GM20000 (cell line): ENCODE results near the gene GPR141.
"Not testable (repeated sequence)": the region's sequence is repeated elsewhere in the genome, so short reads cannot be mapped to it uniquely, and the experiment has no call there.

ENCODE experiments used
- DNase-seq: peaks from one replicate; pipeline ENCODE4 v3.0.0; 2012; ENCODE audit warnings: low spot score
- CTCF ChIP-seq: IDR thresholded peaks from 2 replicates; pipeline ENCODE4 v1.5.1; 2012; ENCODE audit warnings: mild to moderate bottlenecking, control low read depth; ENCODE audit errors: extremely low read depth, missing control alignments

The GPR141 gene

DNA sequence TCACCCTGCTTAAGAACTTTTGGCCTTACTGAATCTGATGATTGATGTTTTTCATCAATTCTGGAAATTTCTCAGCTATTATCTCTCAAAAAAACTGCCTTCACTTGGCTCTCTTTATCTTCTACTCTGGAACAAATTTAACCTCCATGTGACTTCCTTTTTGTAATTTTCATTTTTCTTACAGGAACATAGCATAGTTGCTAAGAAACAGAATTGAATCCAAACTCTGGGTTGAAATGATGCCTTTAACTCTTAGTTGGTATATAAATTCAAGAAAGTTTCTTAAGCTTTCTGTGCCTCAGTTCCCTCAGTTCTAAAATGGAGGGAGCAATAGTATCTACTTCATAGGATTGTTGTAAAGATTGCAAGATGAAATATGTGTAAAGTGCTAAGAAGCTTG, 19.8 kb downstream of the GPR141 start:
- no peak for DNase-seq
- TF ChIP-seq CTCF: no peak

GRCh38 chr7:37704328-37704833, 20.8 kb downstream of the GPR141 start:
- not testable (repeated sequence) for DNase-seq

- no peak for TF ChIP-seq CTCF
- DNase-seq: no peak
These were observed 22.4 kb downstream of the GPR141 start for GRCh38 chr7:37705976-37706375.

GRCh38 chr7:37706804-37707203, 23.2 kb downstream of the GPR141 start:
- no peak for DNase-seq
- TF ChIP-seq CTCF: no peak

DNA sequence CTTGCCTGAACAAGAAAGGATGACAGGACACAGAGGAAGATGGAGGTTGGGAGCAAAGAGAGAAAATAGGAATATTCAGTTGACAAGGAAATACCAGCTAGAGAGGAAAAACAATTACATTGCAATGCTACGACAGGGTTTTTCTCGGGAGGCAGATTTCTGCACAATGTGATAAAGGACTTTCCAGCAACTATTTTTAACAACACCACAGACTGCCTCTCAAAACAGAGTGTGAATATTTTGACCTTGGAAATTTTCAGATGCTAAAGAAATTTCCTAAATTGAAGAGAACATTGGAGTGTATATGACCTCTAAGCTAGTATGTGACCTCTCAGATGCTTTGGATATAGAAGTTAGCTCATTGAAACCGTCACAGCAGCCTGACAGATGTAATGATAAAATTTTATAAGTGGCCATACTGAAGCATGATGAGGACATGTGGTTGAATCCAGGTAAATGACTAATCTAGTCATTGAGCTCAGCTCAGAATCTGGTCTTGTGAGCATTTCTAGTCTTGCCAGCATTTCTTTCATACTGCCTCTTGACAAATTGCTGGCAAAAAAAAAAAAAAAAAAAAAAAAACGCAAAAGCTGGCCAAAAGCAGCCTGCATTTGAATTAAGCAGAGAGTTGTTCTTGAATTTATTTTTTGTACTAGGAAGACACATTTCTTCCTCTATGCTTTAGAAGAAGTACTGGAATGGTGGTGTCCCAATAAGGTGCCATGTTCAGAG, 24.4 kb downstream of the GPR141 start:
- no peak for TF ChIP-seq CTCF
- no peak for DNase-seq

DNA sequence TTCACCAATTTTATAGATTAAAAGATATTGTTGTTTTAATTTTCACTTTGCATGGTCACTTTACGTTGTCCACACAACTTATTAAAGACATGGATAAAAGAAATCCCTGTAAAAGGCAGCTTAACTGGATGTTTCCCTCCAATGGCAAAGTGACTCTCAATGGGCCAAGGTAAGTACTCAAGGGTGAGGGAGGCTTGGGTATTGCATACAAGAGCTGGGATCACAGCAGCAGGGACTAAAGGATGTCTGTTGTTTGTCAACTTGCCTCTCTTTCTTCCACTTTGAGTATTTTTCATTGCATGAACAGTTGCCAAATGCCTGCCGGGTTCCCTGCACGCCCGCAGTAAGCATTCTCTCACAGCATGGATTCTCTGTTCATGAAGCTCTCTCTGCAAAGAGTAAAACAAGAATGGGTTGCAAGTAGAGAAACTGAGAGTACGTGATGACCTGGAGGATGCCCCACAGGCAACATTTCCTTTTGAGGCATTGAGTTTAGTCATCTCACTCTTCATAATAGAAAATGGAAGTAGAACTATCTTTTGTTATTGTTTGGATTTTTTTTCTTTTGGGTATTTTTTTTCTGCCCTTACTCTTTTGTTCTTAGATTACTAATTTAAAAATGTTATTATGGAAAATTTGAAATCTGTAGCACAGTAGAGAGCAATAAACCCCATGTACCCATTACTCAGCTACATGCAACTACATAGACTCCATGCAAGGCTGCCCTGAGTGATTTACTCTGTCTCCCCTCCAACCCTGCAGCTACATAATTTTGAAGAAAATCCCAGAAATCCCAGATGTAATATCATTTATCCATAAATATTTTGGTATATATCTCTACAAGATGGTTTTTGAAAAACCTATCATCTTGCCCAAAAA, 26.3 kb downstream of the GPR141 start:
- no peak for TF ChIP-seq CTCF
- peak; percentile 62 for DNase-seq

- no peak for DNase-seq
- no peak for TF ChIP-seq CTCF
These were observed 30.0 kb downstream of the GPR141 start for GRCh38 chr7:37713613-37714012.
